ENCODE measurements around the gene STK32C.

Gene STK32C

DNA sequence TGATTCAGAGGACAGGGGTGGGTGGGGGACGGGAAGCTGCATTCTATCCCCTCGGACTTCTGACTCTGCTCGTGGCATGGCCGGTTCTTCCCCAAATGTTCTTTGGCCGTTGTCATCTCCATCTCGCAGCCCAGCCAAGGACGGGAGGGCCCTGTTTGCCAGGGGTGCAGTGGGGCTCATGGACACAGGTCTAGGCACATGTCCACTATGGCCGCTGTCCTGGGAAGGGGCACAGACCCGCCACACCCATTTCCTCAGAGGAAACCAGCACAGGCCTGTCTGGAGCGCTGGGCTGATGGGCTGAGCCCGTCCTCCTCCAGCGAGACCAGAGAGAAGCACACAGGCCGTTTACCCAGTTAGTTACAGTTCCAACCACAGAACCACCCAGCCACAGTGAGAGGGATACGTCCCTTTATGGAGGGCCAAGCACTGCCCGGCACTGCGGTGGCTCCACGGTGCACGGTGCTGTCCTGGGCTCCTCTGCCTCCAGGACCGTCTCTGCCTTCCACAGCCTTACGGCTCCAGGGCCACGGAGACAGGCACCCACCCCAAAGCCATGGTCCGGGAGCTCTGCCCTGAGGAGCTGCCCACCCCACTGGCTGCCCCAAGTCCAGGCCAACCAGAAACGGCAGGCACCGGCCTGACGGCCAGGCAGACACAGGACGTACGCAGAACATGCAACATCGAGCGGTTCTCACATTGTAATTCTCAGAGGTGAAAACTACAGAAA lies 100.8 kb downstream of the STK32C start:
- no peak for DNase-seq

GRCh38 chr10:132206377-132206745 lies 101.4 kb downstream of the STK32C start:
- no peak for DNase-seq

DNA sequence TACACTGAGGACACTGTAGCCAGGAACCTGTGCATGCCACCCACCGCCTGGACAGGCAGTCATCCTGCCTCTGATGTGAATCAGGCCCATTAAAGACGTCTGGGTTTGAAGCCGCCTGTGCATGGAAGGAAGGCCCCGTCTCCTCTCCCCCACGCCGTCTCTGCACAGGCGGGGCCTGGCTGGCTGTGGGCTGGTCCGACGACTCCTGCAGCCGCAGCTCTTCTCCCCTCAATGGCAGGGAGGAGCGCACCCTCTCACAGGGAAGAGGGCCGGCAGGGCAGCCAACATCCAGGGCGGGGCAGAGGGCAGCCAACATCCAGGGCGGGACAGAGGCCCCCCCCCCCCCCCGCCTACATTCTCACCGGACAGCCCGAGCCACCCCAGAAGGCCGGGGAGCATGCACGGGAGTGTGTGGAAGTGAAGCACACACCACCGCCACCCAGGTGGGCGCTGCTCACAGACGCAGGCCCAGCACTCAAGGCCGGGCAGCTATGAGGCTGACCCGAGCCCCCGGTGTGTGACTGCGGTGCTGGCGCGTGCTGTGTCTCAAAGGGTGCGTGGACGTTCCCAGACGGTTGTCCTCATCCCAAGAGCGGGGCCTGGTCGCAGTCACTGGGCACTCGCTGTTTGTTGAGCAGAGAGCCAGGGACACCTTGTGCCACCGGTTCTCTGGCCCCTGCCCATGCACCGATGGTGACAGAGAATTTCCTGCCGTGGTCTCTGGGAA lies 101.9 kb downstream of the STK32C start:
- DNase-seq, result no peak

DNA sequence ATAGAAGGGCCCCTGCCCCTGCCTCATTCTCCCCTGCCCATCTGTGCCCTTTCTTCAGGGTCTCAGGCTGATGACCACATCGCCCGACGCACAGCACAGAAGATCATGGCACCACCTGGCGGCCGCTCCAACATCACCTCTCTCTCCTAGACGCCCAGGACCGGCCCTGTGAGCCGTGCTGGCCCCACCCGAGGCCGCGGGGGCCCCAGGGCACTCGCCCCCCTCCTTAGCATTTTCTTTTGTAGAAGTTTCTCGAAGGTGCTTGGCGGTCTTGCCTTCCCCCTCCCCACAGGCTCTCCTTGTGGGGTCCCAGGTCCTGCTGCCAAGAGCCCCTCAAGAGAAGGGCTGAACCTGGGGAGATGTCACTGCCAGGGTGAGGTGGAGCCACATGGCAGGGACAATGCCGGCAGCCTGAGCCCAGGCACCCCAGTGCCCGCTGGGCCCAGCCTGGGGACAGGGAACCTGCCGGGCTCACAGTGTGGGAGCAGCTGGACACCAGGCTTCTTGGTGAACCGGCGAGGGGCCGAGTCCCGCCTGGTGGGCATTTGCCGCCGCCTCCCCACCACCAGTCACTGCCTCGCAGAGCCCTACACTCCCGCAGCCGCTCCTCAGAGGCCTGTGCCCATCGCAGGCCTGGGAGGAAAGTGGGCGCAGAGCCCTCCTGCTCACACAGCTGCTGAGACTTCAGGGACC lies 102.8 kb downstream of the STK32C start:
- no peak for DNase-seq

DNA sequence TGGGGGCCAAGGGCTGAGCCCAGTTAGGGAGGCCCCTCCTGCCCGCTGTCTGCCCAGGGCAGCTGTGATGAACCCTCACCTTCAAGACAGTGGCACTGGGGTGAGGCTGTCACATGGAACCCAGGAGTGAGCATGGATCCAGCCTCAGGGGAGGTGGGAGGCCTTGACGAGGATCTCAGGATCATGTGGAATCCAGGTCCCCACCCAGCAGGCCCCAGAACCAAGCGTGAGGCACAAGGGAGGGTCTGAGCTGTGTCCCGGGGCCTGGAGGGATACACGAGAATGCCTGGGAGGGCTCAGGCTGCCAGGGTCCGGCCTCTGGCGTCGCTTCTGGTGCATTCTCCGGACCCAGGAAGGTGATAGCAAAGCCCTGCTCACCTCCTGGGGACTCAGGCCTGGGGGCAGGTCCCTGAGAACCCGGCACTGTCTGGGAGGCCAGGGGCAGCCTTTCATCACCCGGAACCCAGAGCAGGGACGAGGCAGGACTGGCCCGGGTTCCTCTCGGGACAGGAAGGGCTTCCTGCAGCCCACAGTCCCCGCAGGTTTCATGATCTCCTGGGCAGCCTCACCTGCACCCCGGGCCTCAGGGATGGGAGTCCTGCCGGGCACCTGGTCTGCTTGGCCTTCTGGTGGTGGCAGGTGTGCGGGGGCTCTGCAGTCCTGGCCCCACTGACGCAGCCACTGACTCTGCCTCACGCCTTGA lies 103.5 kb downstream of the STK32C start:
- DNase-seq, result no peak

GRCh38 chr10:132203256-132204077 lies 104.3 kb downstream of the STK32C start:
- DNase-seq, result no peak

GRCh38 chr10:132202070-132202970 lies 105.4 kb downstream of the STK32C start:
- DNase-seq, result no peak

- no peak for DNase-seq
Observed at GRCh38 chr10:132201111-132201969, 106.4 kb downstream of the STK32C start.

GRCh38 chr10:132200344-132201110 lies 107.2 kb downstream of the STK32C start:
- DNase-seq, result no peak

DNA sequence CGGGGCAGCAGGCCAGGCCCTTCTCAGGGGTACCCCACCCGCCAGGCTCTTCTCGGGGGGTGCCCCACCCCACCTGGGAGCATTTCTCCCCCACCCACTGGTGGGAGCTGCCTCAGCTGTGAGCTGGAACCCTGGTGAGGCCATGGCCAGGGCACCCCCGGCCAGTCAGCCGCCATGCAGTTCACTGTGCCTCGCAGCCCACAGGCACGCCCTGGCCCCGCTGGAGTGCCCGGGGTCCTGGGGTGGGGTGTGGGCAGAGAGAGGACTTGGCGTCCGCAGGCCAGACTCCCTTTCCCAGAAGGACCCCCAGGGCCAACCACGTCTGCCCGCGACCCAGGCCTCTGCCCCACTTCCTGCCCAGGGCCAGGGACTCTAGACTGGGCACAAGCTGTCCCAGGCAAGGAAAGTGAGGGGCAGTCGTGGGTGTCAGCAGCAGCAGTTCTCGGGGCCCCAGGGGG lies 107.9 kb downstream of the STK32C start:
- no peak for DNase-seq

DNA sequence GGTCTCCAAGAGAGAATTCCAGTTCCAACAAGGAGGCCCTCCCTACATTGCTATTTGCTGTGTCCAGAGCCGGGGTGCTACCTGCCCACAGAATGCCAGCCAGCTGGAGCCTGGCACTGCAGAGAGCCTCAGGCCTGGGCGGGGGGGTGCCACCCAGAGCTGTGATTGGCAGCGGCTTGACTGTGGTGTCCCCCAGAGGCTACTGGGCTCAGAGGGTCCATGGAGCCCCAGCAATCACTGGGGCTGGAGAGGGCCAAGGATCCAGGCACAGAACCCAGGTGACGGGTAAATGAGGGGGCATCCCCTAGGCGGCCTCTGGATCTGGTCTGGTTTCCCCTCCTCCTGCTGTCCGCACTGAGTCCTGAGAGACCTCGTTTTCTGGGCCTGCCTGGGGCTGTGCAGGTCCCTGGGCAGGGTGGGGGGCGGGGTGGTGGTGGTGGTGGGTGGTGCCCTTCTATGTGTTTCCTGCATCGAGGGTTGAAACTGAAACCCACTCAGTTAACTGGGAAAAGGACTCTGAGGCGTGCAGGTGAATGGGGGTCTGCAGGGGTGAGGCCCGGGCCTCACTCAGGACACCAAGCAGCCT lies 108.4 kb downstream of the STK32C start:
- no peak for DNase-seq

DNA sequence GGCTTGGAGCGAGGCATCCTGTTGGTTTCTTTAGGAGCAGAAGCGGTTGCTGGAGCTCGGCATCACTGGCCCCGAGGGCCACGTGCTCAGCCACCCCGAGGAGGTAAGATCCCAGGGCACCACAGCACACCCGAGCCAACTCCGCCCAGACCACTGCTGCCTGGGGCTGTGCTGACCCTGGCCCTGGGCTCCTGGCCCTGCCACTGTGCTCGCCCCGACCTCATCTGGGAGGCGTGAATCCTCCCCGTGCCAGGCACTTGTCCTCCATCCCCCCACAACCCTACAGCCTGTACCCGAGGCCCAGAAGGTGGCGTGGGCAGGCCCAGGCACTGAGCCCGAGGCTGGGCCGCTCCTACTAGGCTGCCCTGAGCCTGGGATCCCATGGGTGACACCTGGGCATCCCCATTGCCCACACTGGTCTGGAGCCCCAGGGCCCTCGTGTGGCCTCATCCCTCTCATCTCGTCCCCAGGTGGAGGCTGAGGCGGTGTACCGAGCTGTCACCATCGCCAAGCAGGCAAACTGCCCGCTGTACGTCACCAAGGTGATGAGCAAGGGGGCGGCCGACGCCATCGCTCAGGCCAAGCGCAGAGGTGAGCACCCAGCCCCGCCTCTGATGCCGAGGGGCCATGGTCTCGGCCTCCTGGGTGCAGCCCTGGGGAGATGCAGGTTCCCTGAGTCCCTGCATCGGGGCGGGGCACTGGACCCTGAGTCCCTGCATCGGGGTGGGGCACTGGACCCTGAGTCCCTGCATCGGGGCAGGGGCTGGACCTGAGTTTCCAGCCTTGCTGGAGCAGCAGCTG lies 109.2 kb downstream of the STK32C start:
- DNase-seq, result no peak

DNA sequence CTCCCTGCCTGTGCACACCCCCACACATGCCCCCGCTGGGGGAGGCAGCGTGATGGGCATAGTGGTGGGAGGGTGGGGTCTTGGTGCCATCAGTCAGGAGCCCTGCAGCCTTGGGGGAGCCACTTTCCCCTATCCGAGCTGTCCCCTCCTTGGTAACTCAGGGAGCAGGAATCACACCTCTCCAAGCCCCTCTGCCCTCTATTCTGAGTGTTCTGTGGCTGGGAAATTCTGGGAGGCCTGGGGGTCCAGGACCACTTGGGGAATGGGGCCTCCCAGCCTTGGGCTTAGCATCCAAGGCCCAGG lies 109.7 kb downstream of the STK32C start:
- no peak for DNase-seq

DNA sequence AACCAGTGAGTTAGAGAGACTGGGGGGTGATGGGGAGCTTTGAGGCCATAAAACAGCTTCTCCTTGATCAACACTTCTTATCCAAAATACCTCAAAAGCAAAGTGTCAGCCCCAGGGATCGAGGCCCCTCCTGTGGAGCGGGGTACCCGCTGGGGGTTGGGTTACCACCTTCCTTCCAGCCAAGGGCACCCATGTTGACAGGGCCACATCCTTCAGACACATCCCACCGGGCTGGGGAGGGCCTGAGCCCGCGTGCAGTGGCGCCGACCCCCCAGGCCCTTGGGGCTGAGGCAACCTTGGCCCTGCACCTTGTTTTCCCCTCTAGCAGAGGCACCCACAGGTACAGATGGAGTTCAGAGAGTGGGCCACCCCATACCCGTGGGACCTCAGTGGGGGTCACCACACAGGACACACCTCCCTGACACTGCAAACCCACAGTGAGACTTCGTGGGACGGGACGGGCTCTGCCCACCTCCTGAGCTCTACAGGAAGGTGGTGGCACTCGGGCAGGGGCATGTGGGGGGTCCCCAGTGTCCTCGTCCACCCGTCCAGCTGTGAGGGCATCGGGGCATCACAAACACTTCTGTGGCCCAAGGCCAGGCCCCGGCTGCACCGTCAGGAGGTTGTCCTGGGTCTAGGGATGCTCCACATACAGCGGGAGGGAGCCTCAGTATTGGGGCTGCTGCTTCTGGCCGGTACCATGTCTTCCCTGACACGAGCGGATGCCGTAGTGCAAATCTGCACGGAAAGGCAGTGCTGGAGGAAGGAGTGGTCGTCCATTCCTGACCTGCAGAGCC lies 110.3 kb downstream of the STK32C start:
- no peak for DNase-seq

- DNase-seq, result no peak
Observed at GRCh38 chr10:132196178-132197113, 111.3 kb downstream of the STK32C start.

DNA sequence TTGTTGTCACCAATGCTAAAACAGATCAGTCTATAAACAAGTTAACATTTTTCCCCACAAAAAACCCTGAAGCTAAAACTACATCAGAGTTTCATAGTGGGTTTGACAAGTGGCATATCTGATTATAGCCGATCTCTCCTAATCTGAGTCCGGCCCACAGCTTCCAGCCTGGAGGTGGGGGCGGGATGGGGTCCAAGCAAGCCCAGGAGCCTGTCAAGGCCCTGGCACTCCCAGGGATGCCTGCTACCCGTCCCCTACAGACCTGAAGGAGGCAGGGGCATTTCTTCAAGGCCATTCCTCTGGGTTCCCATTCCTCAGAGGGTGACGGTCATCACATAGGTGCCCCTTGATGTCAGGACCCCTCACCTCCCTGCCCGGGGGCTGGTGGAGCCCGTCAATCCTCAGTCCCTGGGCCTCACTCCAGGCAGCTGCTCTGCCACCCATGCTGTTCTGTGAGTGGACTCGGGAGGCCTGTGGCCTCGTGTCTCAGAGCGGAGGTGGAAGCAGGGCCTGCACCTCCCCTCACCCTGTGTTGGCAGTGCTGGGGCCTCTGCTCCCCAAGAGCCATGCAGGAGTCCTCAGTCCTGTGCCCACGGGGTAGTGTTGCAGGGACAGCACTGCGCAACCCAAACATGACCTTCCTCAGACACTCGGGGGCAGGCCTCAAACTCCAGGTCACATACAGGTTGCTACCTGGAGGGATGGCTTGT lies 112.2 kb downstream of the STK32C start:
- DNase-seq, result no peak
